ENCODE results near the gene GNL2.

The GNL2 gene

DNA sequence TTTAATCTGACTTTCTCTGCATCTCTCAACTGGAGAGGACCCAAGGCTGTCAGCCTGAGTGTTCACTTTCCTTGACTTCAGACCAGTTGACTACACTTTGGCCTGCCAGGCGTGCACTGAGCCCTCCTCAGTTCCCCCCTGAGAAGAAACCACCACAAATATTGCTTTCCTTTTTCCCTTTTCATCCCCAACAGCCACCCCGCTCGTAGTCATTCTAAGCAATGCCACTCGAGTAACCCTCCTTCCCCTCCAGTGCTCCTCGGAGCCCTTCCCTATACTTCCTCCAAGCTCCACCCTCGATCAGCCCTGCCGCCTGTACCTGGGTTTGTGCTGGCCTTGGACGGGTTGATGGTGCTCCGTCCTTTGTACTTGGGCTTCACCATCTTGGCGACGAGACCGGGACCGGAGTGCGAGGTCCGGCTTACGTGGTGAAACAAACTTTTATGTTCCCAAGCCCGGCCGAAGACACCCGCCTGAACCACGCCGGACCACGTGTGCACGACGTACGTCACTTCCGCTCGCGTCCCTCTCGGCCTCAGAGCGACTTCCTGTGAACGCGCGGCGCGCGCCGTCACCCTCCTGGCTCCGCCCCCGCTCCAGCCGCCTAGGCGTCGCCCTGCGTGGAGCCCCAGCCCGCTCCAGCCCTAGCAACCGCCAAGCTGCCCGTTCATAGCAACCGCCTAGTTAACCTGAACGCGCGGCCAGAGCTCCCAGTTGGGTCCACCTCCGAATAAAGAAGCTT lies at the start of gene GNL2:
Gene GNL2 (minus strand): TSS at position 498 of the 742 bp plus-strand sequence. CDS start 115 bp downstream, at position 383.
- peaks cover 17% of the 10 kb centered on the region for H3K4me1 ChIP-seq (ENCODE audit: insufficient read depth, low read length, severe bottlenecking)
- H3K27me3 ChIP-seq (ENCODE audit: insufficient read depth, low read length), result no peaks in the 10 kb centered on the region
- H3K9me3 ChIP-seq (ENCODE audit: low read length), result no peaks in the 10 kb centered on the region
- no peaks in the 10 kb centered on the region for H4K20me1 ChIP-seq (ENCODE audit: insufficient read depth, low read length)
- H3K79me2 ChIP-seq (ENCODE audit: insufficient read depth, low read length), result peaks cover 32% of the 10 kb centered on the region
- H3K9ac ChIP-seq (ENCODE audit: low read length), result peak within 1 kb of the TSS; percentile 84
- H3K4me2 ChIP-seq (ENCODE audit: low read length), result peak within 1 kb of the TSS; percentile 84
- no peaks in the 10 kb centered on the region for H3F3A ChIP-seq (ENCODE audit: insufficient read depth, low read length)
- no peak within 1 kb of the TSS for H2AFZ ChIP-seq (ENCODE audit: low read length)
- no peaks in the 10 kb centered on the region for H3K9me2 ChIP-seq (ENCODE audit: low read depth, low read length)
- peak within 1 kb of the TSS; percentile 6 for H3K27ac ChIP-seq (ENCODE audit: low read depth, low read length, poor library complexity, severe bottlenecking)
- TF ChIP-seq, protein P1, sequence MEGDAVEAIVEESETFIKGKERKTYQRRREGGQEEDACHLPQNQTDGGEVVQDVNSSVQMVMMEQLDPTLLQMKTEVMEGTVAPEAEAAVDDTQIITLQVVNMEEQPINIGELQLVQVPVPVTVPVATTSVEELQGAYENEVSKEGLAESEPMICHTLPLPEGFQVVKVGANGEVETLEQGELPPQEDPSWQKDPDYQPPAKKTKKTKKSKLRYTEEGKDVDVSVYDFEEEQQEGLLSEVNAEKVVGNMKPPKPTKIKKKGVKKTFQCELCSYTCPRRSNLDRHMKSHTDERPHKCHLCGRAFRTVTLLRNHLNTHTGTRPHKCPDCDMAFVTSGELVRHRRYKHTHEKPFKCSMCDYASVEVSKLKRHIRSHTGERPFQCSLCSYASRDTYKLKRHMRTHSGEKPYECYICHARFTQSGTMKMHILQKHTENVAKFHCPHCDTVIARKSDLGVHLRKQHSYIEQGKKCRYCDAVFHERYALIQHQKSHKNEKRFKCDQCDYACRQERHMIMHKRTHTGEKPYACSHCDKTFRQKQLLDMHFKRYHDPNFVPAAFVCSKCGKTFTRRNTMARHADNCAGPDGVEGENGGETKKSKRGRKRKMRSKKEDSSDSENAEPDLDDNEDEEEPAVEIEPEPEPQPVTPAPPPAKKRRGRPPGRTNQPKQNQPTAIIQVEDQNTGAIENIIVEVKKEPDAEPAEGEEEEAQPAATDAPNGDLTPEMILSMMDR (IDR thresholded peaks at IDR 0.05; ENCODE audit: low read length), result no peak
- no peak for TF ChIP-seq EZH2 (IDR thresholded peaks at IDR 0.05; ENCODE audit: borderline replicate concordance, low read length)
- peak within 1 kb of the TSS; percentile 80 for H3K4me3 ChIP-seq (ENCODE audit: low read depth, low read length, poor library complexity, severe bottlenecking)
- H3K36me3 ChIP-seq (ENCODE audit: insufficient read depth, low read length), result peaks cover 35% of the 10 kb centered on the region

DNA sequence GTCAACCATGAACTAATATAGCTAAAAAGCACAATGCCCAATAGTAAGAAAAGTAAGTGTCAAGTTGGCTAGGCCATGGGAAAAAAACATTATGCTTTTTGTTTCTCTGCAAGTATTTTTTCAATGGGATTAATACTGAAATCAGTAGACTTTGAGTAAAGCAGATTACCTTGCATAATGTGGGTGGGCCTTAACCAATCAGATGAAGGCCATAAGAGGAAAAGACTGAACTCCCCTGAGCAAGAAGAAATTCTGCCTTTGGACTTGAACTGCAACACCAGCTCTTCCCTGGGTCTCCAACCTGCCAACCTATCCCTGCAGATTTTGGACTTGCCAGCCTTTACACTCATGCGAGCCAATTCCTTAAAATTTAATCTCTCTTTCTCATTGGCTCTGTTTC lies 45.3 kb upstream of the GNL2 start:
- H3K27me3 ChIP-seq (ENCODE audit: insufficient read depth, low read length), result no peaks in the 10 kb centered on the region; the same call in 1 of the 2 replicates
- no peak for TF ChIP-seq EZH2 (IDR thresholded peaks at IDR 0.05; ENCODE audit: borderline replicate concordance, low read length)
- TF ChIP-seq, protein P1 (IDR thresholded peaks at IDR 0.05; ENCODE audit: low read length), result no peak

DNA sequence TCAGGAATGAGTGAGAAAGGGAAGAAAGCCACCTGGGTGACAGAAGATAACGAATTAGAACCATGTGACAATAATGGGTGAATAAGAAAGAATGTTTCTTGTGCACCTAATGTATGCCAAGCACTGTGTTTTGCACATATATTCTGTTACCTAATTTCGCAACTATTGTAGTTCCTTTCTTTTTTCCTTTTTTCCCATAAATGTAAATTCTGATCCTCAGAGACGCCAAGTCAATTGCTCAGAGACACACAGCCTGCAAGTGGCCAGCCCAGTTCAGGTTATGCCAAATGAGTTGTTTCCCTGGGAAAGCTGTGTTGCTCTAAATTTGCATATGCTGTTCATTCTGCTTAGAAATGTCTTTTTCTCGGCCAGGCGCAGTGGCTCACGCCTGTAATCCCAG lies 40.7 kb upstream of the GNL2 start:
- Histone ChIP-seq H4K20me1 (ENCODE audit: insufficient read depth, low read length) (no peaks in the 10 kb centered on the region), H3F3A (ENCODE audit: insufficient read depth, low read length) (no peaks in the 10 kb centered on the region), H3K4me1 (ENCODE audit: insufficient read depth, low read length, severe bottlenecking) (no peaks in the 10 kb centered on the region), H3K9me2 (ENCODE audit: low read depth, low read length) (no peaks in the 10 kb centered on the region), H2AFZ (ENCODE audit: low read length) (no peak overlapping the region), H3K27ac (ENCODE audit: low read depth, low read length, poor library complexity, severe bottlenecking) (no peak overlapping the region), H3K9me3 (ENCODE audit: low read length) (no peaks in the 10 kb centered on the region), H3K4me2 (ENCODE audit: low read length) (no peak overlapping the region), H3K9ac (ENCODE audit: low read length) (no peak overlapping the region), H3K27me3 (ENCODE audit: insufficient read depth, low read length) (peaks cover 6% of the 10 kb centered on the region), H3K36me3 (ENCODE audit: insufficient read depth, low read length) (no peaks in the 10 kb centered on the region), H3K79me2 (ENCODE audit: insufficient read depth, low read length) (no peaks in the 10 kb centered on the region), H3K4me3 (ENCODE audit: low read depth, low read length, poor library complexity, severe bottlenecking) (no peak overlapping the region)
- TF ChIP-seq EZH2 (IDR thresholded peaks at IDR 0.05; ENCODE audit: borderline replicate concordance, low read length), result no peak
- TF ChIP-seq, protein P1 (IDR thresholded peaks at IDR 0.05; ENCODE audit: low read length), result no peak

More for the DNA sequence above, 45.3 kb upstream of the GNL2 start:
- Histone ChIP-seq H3F3A (ENCODE audit: insufficient read depth, low read length) (no peaks in the 10 kb centered on the region), H2AFZ (ENCODE audit: low read length) (no peak overlapping the region), H3K79me2 (ENCODE audit: insufficient read depth, low read length) (no peaks in the 10 kb centered on the region), H3K9ac (ENCODE audit: low read length) (no peak overlapping the region), H3K9me3 (ENCODE audit: low read length) (no peaks in the 10 kb centered on the region), H3K4me3 (ENCODE audit: low read depth, low read length, poor library complexity, severe bottlenecking) (no peak overlapping the region), H3K36me3 (ENCODE audit: insufficient read depth, low read length) (no peaks in the 10 kb centered on the region), H4K20me1 (ENCODE audit: insufficient read depth, low read length) (no peaks in the 10 kb centered on the region), H3K4me2 (ENCODE audit: low read length) (no peak overlapping the region), H3K9me2 (ENCODE audit: low read depth, low read length) (no peaks in the 10 kb centered on the region), H3K4me1 (ENCODE audit: insufficient read depth, low read length, severe bottlenecking) (no peaks in the 10 kb centered on the region), H3K27ac (ENCODE audit: low read depth, low read length, poor library complexity, severe bottlenecking) (no peak overlapping the region)
